HG03045 (cell line): Measurements from ENCODE around the gene OIP5.
A peak's percentile ranks its signal among the peaks of the same experiment; 100 is the strongest.
"Not testable (repeated sequence)": the region's sequence is repeated elsewhere in the genome, so short reads cannot be mapped to it uniquely, and the experiment has no call there.

Source experiments
- ATAC-seq: cut with Tn5 transposase; IDR thresholded peaks from one replicate; pipeline ENCODE4 v1.9.1; 2021; ENCODE audit warnings: mild to moderate bottlenecking, moderate library complexity; ENCODE audit not compliant: unreplicated experiment

Gene OIP5

DNA sequence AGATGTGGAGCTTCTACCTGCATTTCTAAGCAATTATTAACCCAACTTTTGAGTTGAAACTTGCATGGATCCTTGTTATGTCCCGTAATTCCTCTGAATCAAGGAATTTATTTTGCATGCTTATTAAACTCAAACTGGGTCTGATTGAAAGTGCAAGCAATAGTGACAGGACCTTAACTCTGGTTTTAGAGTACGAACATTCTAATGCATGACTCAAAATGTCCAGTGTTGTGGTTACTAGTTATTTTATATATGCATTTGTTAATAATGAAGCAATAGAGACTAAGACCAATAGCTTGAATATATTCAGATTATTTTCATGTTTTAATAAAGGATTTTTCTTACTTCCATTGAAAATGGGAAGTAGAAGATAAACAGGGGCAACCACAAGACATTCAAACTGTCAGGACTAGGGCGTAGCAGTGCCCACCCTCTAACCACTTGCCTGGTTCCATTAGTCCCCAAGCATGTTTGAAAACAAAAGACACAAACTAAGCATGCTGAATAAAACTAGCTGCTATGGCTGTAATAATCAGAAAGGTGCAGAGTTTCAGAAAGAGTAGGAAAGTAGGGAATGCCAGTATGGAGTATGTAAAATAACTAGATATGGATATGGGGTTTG lies 28.1 kb downstream of the OIP5 start:
- no peak for ATAC-seq

DNA sequence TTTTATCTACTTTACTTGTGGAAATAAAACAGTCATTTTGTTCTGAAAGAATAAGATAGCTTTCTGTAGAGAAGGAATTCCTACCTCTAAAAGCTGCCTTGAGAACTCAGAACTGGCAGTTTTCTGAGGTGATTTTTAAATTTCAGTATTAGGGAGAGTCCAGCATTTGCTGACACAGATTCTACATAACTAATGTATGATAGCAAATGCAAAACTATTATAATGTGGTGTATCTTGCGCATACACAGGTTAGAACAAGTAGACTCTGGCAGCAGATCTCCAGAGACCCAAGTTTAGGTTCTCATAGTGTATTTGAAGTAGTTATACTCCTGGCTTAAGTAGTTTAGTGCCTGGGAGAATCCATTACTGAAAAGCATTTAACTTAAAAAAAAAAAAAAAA lies 30.8 kb downstream of the OIP5 start:
- no peak for ATAC-seq

DNA sequence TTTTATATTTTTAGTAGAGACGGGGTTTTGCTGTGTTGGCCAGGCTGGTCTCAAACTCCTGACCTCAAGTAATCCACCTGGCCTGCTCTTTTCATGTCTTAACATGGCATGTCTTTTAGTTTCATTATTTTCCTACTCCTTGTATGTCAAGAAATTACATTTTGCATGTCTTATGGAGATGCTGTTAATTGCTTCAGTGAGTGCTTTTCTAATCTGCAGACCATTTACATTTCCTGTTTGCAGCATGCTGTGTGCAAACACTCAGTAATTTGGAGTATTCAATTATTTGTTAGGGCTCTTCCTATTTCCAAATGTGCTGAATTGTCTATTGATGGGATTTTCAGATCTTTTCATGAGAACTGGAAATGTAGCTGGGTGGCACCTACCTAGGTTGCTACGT lies 31.3 kb downstream of the OIP5 start:
- ATAC-seq = not testable (repeated sequence)

DNA sequence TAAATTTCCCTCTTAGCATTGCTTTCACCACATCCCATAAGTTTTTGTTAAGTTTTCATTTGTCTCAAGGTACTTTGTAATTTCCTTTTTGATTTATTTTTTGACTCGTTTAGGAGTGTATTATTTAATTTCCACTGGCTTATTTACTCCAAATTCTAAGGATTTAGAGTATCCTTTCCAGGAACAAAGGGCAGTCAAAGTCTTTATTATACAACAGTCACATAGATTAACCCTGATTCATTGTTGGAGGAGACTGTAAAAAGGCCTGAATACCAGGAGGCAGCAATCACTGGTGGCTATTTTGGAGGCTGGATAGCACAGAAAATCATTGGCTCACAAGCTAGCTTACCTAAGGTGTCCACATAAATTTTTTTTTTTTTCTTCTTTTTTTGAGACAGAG lies 39.9 kb downstream of the OIP5 start:
- no peak for ATAC-seq

DNA sequence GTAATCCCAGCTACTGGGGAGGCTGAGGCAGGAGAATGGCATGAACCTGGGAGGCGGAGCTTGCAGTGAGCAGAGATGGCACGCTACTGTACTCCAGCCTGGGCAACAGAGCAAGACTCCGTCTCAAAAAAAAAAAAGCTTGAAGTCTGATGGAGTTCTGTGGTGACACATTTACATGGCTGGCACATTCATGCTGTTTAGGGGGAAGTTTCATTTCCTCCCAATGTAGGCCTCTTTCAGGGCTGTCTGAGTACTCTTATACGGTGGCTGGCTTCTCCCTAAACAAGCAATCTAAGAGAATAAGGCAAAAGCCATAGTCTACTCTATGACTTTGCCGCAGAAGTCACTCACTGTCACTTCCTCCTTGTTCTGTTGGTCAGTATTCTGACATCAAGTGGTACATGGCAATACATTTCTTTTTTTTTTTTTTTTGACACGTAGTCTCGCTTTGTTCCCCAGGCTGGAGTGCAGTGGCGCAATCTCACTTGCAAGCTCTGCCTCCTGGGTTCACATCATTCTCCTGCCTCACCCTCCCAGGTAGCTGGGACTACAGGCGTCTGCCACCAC lies 41.2 kb downstream of the OIP5 start:
- peak; percentile 62 for ATAC-seq

DNA sequence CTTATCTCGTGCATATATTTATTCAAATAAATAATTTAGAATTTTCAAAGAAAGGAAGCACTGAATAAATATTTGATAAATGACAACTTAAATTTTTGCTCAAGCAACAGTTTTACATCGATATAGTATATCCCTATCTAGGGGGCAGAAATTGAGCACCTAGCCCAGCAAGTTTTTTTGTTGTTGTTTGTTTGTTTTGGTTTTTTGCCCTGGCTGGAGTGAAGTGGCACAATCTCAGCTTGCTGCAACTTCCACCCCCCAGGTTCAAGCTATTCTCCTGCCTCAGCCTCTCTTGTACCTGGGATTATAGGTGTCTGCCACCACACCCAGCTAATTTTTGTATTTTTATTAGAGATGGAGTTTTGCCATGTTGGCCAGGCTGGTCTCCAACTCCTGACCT lies 42.4 kb downstream of the OIP5 start:
- no peak for ATAC-seq

DNA sequence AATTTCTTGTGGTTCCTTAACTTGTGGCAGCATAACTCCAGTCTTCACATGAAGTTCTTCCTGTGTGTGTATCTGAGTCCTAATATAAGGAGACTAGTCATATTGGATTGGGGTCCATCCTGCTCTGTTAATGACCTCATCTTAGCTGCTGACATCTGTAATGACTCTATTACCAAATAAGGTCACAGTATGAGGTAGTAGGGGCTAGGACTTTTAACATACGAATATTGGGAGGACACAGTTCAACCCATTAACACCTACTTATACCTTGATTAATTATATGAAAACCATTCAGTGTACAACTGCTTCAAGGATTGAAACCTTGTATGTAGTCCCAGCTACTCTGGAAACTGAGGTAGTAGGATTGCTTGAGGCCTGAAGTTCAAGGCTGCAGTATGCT lies 43.9 kb downstream of the OIP5 start:
- no peak for ATAC-seq

DNA sequence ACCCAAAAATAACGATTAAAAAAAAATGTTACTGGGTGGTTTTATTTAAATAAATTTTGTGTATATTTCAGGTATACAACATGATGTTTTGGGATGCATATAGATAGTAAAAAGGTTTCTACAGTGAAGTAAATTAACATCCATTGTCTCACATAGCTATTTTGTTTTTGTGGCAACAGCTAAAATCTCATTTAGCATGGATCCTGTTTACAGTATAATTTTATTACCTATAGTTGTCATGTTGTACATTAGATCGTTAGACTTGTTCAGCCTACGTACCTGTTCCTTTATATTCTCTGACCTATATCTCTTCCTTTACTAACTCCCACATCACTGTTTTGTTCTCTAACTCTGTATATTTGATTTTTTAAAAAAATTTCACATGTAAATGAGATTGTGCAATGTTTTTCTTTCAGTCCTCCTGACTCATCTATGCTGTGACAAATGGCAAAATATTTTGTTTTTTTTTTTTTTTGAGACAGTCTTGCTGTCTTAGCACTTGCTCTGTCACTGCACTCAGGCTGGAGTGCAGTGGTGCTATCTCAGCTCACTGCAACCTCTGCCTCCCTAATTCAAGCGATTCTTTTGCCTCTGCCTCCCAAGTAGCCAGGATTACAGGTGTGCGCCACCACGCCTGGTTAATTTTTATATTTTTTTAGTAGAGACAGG lies 45.6 kb downstream of the OIP5 start:
- ATAC-seq = no peak

DNA sequence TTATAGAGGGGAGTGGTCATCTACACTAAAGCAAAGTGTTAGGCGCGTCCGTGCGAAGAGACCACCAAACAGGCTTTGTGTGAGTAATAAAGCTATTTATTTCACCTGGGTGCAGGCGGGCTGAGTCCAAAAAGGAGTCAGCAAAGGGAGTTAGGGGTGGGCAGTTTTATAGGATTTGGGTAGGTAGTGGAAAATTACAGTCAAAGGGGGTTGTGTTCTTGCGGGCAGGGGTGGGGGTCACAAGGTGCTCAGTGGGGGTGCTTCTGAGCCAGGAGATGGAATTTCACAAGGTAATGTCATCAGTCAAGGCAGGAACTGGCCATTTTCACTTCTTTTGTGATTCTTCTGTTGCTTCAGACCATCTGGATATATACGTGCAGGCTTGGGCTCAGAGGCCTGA lies 47.1 kb downstream of the OIP5 start:
- no peak for ATAC-seq

DNA sequence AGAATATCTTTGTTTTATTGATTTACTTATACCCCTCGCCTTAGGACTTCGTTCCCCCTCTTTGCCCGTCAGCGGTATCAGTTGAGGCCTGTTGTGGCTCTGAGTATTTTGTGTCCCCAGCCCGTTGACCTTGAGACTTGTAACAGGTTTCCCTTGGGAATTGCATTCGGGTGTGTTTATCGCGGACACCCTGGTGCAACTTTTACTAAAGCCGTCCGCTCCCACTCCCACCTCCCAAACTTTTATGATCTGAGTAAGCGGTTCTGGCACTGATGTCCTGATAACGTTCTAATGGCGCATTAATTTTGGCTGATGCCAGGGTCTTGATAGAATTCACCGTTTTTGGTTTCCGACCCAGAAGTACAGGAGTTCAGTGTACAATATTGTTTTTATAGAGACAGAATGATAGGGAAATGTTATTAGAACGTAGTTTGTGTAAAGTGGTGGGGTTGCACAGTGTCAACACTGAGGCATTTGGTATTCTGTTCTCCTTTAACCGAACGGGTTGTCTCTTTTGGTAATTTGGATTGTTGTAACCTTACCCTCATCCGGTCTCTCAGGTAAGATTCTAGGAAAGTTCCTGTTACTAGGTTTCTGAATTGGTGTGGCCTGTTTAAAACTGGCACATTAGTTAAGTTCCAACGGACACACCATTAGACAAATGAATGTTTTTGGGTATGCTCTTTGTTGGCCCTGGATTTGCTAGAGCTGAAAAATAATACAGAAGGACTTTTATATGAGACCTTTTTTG lies 47.8 kb downstream of the OIP5 start:
- ATAC-seq = no peak

DNA sequence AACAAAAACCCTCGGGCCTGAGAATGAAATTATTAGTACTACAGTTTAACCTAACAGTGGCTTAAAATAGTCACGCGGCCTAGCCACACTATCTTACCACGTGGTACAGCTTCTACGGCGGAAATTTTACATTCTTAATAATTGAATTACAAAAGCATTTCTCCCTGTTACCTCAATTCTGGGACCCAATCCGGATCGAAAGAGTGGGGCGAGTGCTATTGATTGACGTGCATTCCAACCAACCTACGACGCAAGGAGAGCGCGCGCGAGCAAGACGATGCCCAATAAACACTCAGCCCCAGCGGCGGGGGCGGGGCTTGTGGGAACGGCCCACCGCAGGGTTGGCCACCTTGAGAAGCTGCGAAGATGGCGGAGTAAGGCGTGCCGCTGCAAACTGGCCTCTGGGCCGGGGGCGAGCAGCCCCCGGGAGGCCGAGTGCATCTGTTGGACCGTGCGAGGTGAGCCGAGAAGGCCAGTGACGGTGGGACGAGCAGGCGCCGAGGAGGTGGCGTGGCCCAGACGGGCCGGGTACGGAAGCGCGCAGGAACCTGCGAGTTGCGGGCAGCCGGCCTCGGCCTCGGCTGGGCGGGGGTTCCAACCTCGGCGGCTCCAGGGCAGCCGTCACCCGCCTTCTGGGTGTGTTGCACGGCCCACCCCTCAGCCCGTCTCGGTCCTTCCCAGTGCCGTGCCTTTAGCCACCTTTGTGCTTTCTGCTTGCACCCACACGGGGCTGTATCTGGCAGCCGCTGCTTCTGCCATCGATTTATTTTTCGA lies 48.6 kb downstream of the OIP5 start:
- peak; percentile 98 for ATAC-seq

DNA sequence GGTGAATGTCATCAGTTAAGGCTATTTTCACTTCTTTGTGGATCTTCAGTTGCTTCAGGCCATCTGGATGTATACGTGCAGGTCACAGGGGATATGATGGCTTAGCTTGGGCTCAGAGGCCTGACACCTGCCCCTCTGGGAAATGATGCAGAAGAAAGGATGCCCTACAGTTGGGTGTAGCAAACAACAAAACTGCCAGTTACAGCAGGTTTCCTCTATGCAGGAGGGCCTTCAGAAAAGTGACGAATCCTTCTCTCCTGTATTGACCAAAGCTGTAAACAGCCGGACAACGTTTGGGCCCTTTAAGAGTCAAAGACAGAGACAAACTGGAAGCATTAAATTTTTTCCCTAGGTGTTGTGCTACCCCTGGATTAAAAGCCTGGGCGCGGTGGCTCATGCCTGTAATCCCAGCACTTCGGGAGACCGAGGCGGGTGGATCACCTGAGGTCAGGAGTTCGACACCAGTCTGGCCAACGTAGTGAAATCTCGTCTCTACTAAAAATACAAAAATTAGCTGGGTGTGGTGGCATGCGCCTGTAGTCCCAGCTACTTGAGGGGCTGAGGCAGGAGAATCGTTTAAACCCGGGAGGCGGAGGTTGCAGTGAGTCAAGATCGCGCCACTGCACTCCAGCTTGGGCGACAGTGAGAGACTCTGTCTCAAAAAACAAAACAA lies 49.3 kb downstream of the OIP5 start:
- not testable (repeated sequence) for ATAC-seq

DNA sequence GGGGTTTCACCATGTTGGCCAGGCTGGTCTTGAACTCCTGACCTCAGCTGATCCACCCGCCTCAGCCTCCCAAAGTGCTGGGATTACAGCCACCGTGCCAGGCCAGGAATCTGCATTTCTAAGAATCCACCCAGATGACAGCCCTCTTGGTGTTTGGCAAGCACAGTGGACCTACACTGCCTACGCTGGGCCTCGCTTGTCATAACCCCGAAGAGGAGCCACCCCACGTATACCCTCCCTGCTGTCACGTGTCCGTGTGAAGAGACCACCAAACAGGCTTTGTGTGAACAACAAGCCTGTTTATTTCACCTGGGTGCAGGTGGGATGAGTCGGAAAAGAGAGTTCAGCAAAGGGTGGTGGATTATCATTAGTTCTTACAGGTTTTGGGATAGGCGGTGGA lies 50.0 kb downstream of the OIP5 start:
- ATAC-seq = not testable (repeated sequence)

DNA sequence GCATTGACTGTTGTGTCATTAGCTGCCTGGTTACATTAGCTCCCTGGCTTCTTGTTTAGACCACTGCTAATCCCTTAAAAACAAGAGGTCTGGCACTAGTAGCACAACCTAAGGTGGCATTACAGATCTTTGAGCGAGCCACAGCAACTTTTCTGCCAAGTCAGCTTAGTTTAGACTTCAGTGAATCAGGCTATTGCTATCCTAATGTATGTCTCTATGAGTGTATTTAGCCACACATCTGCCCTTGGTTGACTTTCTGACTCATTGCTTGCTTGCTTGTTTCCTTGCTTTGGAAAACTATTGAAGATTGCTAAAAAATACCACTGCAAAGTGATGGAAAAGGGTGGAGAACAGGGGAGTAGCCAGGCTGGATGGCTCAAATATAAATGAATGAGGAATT lies 51.2 kb downstream of the OIP5 start:
- ATAC-seq = no peak

DNA sequence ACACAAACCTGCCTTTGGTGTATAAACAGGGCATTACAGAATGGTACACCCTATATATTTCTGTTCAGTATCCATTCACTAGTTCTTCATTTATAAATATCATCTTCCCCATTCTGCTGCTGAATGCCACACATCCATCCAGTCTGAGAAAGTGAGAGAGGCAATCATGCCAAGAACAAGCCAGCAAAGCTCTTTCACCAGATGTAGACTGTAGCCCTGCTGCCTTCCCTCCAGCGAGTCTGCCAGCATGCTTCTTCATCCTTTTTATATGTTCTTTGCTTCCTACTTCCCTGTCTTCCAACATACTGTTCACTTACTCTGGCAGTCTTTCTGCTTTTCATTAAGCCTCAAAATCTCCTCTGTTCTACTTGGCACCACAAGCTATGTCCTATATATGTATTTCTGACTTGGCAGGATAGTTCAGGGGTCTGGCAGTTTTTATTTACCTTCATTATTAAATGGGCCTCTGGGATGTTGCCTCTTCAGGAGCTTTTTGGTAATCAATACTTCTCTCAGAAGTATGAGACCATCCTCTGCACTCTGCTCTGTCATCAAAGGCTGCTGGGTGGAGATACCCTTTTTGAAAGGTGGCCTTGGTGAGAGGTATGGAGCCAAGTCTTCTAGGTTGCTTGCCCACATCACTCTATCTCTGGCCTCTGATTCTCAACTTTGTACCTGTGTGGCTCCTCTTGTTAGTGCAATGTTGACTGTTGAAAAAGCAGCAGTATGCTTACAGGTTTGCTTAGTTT lies 52.7 kb downstream of the OIP5 start:
- ATAC-seq = no peak

DNA sequence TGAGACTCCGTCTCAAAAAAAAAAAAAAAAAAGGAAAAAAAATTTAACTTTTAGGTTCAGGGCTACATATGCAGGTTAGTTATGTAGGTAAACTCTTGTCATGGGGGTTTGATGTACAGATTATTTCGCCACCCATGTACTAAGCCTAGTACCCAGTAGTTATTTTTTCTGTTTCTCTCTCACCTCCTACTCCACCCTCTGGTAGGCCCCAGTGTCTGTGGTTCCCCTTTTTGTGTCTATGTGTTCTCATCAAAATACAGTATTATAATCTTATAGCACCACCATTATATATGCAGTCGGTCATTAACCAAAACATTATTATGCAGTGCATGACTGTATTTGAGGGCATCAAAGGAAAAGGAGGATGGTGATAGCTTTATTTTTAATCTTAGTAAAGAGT lies 54.1 kb downstream of the OIP5 start:
- ATAC-seq = no peak

DNA sequence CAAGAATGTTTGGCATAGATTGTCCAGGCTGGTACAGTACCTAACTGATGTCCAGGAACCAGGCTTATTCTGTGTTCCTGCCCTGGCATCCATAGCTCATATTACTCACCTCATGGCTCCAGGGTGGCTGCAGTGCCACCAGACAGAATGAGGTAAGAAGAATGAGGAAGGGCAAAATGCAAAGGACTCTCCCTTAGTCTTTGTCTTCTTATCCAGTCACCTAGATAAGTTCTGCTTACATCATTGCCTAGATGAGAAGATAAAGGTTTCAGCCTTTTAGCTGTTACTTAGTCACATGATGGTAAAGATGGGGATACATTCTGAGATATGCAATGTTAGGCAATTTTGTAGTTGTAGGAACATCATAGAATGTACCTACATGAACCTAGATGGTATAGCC lies 55.6 kb downstream of the OIP5 start:
- no peak for ATAC-seq

DNA sequence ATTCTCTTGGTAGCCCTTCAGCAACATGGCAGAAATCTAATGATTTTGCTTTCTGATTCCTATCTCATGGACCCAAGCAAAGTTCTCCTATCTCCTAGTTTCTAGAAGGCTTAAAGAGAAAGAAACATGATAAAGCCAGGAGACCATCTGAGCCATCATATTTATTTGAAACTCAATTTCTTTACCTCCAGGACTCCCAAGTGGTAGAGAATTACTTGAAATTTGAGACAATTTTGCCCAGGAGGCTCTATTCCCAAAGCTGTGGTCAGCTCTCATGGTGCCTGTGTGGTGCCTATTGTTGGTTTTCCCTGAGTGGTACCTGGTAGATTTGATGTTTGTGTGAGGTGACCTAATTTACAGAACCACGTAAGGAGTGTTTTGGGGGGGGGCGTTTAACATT lies 62.5 kb downstream of the OIP5 start:
- no peak for ATAC-seq

DNA sequence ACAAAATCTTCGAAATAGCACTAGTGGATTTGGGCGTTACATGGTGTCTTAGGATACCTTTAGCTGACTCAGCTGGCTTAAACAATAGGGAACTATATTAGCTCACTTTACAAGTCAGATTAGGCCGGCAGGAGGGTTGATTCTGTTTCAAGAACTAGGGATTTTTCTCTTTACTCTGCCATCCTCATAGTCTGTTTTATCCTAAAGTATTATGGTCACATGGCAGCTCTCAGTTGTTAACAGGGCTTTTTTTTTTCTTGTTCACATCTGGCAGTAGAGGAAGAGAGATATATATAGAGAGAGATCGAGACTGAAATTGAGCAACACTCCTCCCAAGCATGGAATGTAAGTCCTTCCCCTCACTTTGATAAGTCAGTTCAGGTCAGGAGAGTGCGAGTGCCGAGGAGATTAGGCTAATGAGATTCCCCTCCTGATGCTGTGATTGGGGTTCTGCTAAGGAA lies 68.5 kb downstream of the OIP5 start:
- ATAC-seq = no peak

DNA sequence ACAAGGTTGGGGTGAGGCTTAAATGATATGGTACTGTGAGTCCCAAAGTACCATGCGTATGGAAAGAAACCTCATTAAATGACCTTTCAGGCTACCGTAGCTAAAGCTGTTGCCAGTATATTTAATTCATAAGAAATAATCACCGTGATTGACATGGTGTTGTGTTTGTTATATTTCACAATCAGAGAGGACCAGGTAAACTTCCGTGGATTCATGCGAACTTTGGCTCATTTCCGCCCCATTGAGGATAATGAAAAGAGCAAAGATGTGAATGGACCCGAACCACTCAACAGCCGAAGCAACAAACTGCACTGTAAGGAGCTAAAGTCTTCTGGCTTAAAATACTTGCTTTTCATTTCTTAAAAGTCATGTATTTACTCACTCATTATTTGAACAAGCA lies 69.8 kb downstream of the OIP5 start:
- ATAC-seq = no peak
